Kidney (tissue), 14 donors: ENCODE measurements around the gene ADPRHL1. TPM values are rescaled to one million over a fixed set of nuclear protein-coding genes. Genes with fewer than 3 reads are reported as not detected.
A peak's percentile ranks its signal among the peaks of the same experiment; 100 is the strongest.

Experiments
- DNase-seq, 5 donors: peaks; one replicate each; pipeline ENCODE4 v3.0.0-alpha.2; 2013 to 2020
- FAIRE-seq: peaks from 2 replicates; lab custom pipeline; 2012; peaks lifted over from hg19 to GRCh38; lab: Jason Lieb, UNC
- H3K27ac ChIP-seq, 2 donors: one replicate each; pipeline ENCODE4 v1.7.0; 2013; ENCODE audit warnings: low read depth in 2 of 2, low read length in 2 of 2, inconsistent platforms in 1 of 2
- H3K27me3 ChIP-seq: one replicate; pipeline ENCODE4 v1.7.1; 2013; ENCODE audit warnings: low read length, inconsistent platforms; ENCODE audit not compliant: control insufficient read depth, insufficient read depth
- H3K36me3 ChIP-seq, 3 donors: one replicate each; pipeline versions ENCODE4 v1.7.0 to v1.7.1; 2013; ENCODE audit warnings: low read length in 3 of 3, control low read depth in 1 of 3, inconsistent platforms in 1 of 3; ENCODE audit not compliant: insufficient read depth in 3 of 3, control insufficient read depth in 2 of 3
- H3K4me1 ChIP-seq, 3 donors: one replicate each; pipeline versions ENCODE4 v1.7.0 to v1.7.1; 2013; ENCODE audit warnings: low read length in 3 of 3, inconsistent platforms in 1 of 3, low read depth in 1 of 3; ENCODE audit not compliant: control insufficient read depth in 2 of 3, insufficient read depth in 2 of 3
- H3K4me3 ChIP-seq, 3 donors: one replicate each; pipeline versions ENCODE4 v1.7.0 to v1.8.1; 2013; ENCODE audit warnings: low read length in 3 of 3, control low read depth in 1 of 3, inconsistent platforms in 1 of 3
- H3K9ac ChIP-seq, 3 donors: one replicate each; pipeline versions ENCODE4 v1.7.0 to v1.7.1; 2013; ENCODE audit warnings: low read length in 3 of 3, control low read depth in 1 of 3, inconsistent platforms in 1 of 3
- H3K9me3 ChIP-seq, 3 donors: one replicate each; pipeline versions ENCODE4 v1.7.0 to v1.7.1; 2013; ENCODE audit warnings: low read length in 3 of 3, control low read depth in 1 of 3, inconsistent platforms in 1 of 3; ENCODE audit not compliant: control insufficient read depth in 2 of 3, insufficient read depth in 1 of 3
- intact Hi-C: fragments of 100-400 bp; cut with DNase I; formaldehyde crosslinking; loops from one replicate; pipeline ENCODE4 v1.11.1; 2022
- polyA plus RNA-seq: library from polyadenylated mRNA; stranded (reverse); fragments of 350-450 nt; fragmentation: Illumina TruSeq; extraction: RNeasy Lipid Tissue Mini Kit (QIAGEN cat#74804); gene quantifications from one replicate; pipeline ENCODE4 v1.2.3, GENCODE V29; 2014; ENCODE audit warnings: low read depth, low replicate concordance; ENCODE audit not compliant: insufficient read depth
- total RNA-seq: library from RNA; stranded (reverse); fragmentation: NEBNext Ultra II Directional; extraction: Animal tissue kit (Norgen Biotek cat#: 25700); gene quantifications from one replicate; pipeline ENCODE4 v1.2.1, GENCODE V29; 2021
- TF ChIP-seq, protein P1 (sequence below): IDR thresholded peaks from 3 replicates; pipeline ENCODE4 v1.5.1; 2012; ENCODE audit warnings: mild to moderate bottlenecking, moderate library complexity, borderline replicate concordance; ENCODE audit not compliant: insufficient read depth; ENCODE audit errors: extremely low read depth
- donor health status: control.
- donor health status: control.
- donor health status: control.
- donor health status: control.
- donor health status: control.
- donor health status: DM: yes; HTN: yes; CAD: no.
- donor health status: Normal renal cell carcinoma (clear cell type).

ADPRHL1 gene
- total and polyA plus RNA-seq, 2 donors from 2014 or later: 1.1 to 1.5 TPM

DNA sequence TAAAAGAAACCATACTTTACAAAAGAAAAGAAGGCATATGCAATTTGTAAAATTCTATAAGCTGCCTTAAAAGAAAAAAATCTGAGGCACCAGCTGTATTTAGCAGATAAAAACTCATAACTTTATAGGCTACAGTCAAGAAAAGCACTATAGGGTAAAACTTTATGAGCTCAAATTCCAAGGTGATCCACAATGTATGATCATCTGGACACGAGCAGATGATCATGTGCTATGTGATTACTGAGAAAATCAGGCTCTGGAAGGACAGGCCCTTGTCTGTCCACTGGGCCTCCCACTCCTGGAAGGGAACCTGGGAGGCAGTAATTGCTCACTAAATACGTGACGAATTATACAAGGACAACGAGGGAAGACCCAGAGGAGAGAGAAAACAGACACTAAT, 96.7 kb downstream of the ADPRHL1 start:
- Histone ChIP-seq H3K27me3 (no peaks in the 10 kb centered on the region), H3K9ac (no peak overlapping the region), H3K4me1 (no peaks in the 10 kb centered on the region), H3K9me3 (no peaks in the 10 kb centered on the region), H3K27ac (no peak overlapping the region), H3K4me3 (no peak overlapping the region), H3K36me3 (peaks cover 0 to 3% (median 0%) of the 10 kb centered on the region in 3 donors)
- intact Hi-C loops: no loop called here
- DNase-seq (no peak), FAIRE-seq (no peak)
- TF ChIP-seq, protein P1, sequence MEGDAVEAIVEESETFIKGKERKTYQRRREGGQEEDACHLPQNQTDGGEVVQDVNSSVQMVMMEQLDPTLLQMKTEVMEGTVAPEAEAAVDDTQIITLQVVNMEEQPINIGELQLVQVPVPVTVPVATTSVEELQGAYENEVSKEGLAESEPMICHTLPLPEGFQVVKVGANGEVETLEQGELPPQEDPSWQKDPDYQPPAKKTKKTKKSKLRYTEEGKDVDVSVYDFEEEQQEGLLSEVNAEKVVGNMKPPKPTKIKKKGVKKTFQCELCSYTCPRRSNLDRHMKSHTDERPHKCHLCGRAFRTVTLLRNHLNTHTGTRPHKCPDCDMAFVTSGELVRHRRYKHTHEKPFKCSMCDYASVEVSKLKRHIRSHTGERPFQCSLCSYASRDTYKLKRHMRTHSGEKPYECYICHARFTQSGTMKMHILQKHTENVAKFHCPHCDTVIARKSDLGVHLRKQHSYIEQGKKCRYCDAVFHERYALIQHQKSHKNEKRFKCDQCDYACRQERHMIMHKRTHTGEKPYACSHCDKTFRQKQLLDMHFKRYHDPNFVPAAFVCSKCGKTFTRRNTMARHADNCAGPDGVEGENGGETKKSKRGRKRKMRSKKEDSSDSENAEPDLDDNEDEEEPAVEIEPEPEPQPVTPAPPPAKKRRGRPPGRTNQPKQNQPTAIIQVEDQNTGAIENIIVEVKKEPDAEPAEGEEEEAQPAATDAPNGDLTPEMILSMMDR: no peak

DNA sequence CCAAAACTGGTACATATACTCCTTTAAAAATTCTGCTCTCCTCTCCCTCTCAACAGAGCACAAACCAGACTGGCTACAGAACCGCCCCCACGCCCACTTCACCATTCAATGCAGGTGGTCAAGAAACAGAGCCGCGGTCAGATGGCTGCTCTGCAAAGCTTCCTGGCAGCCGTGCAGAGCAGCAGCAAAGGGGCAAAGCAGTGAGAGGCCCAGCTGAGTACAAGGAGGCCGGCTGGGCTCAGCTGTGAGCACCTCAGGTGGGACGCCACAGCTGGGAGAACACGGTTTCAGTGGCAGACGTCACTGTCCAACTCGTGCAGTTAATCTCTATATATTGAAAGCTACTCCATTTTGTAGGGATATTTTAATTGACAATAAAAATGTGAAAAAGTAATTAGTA, 97.7 kb downstream of the ADPRHL1 start:
- Histone ChIP-seq H3K27ac (no peak overlapping the region), H3K4me1 (no peaks in the 10 kb centered on the region), H3K4me3 (no peak overlapping the region), H3K9ac (no peak overlapping the region), H3K36me3 (peaks cover 0 to 4% (median 1%) of the 10 kb centered on the region in 3 donors), H3K9me3 (no peaks in the 10 kb centered on the region), H3K27me3 (no peaks in the 10 kb centered on the region)
- TF ChIP-seq, protein P1: no peak
- intact Hi-C loops: no loop called here
- DNase-seq (peak in 1 of 5 donors; percentile 24), FAIRE-seq (no peak)

DNA sequence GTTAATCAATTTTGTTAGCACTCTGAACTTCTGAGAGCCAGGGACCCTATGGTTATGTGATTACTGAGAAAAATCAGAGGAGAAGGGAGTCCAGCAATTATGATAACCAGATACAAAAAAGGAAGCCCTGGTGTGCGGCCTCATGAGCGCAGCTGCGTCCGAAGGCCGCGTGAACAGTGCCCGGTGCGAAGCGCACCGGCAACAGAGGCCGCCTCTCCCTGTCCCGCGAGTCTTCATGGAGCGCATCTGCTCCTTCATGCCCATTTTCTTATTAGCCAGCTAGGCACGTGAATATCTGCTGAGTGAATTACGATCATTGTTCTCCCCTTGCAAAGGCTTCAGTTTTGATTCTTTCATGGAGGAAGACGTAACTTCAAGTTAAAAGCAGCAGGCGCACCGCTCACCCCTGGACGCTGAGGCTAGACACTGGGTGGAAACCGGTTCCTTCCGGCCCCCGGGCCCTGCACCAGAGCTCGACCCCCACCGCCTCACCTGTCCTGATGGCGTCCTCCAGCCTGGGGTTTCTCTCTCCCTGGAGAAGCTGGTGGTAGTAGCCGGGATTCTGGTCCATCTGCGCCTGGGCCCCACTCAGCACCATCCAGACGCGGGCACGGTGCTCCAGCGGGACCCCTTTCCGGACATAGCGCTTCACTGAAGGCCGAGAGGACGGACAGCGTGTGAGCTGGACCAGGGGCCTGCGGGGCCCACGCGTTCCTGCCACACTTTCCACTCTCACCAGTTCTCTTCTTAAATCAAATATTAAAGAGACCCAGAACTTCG, 98.3 kb downstream of the ADPRHL1 start:
- Histone ChIP-seq H3K9me3 (no peaks in the 10 kb centered on the region), H3K27ac (no peak overlapping the region), H3K4me1 (no peaks in the 10 kb centered on the region), H3K4me3 (no peak overlapping the region), H3K27me3 (no peaks in the 10 kb centered on the region), H3K9ac (no peak overlapping the region), H3K36me3 (peaks cover 0 to 6% (median 3%) of the 10 kb centered on the region in 3 donors)
- TF ChIP-seq, protein P1: no peak
- DNase-seq (peak in 1 of 5 donors; percentile 51), FAIRE-seq (no peak)
- intact Hi-C loops: no loop called here
